Lower lobe of right lung (tissue), 2 donors: Measurements from ENCODE around the gene BPGM. TPM values are rescaled to one million over a fixed set of nuclear protein-coding genes. Genes with fewer than 3 reads are reported as not detected.

Experiments used
- ATAC-seq, 2 donors: fragments of 200-7000 bp; cut with Tn5 transposase; one replicate each; pipeline ENCODE4 v1.9.1; 2020 to 2022; ENCODE audit warnings: mild to moderate bottlenecking in 2 of 2, moderate library complexity in 2 of 2
- DNase-seq: peaks from one replicate; pipeline ENCODE4 v3.0.0-alpha.2; 2020
- H3K27ac ChIP-seq: fragments of 200-600 bp; one replicate; pipeline ENCODE4 v1.8.0; 2022
- H3K27me3 ChIP-seq: fragments of 200-600 bp; one replicate; pipeline ENCODE4 v1.8.0; 2022; ENCODE audit warnings: low read depth
- H3K36me3 ChIP-seq: fragments of 200-600 bp; one replicate; pipeline ENCODE4 v1.8.0; 2022; ENCODE audit warnings: mild to moderate bottlenecking
- H3K4me1 ChIP-seq: fragments of 200-600 bp; one replicate; pipeline ENCODE4 v1.8.0; 2022
- H3K4me3 ChIP-seq: fragments of 200-600 bp; one replicate; pipeline ENCODE4 v1.8.0; 2022; ENCODE audit warnings: mild to moderate bottlenecking
- H3K9me3 ChIP-seq: fragments of 200-600 bp; one replicate; pipeline ENCODE4 v1.8.0; 2022
- CTCF ChIP-seq: fragments of 200-600 bp; IDR thresholded peaks from one replicate; pipeline ENCODE4 v1.8.0; 2022; ENCODE audit warnings: antibody characterized with exemption, mild to moderate bottlenecking
- intact Hi-C: fragments of 100-400 bp; cut with DNase I; formaldehyde crosslinking; loops from one replicate; pipeline ENCODE4 v1.11.0; 2022
- total RNA-seq: library from RNA; stranded (reverse); fragmentation: NEBNext Ultra II Directional; extraction: Animal tissue kit (Norgen Biotek cat#: 25700); gene quantifications from one replicate; pipeline ENCODE4 v1.2.1, GENCODE V29; 2021
- donor health status: DM: no; HTN: yes; CAD: no; lungs with severe emphysema.

BPGM gene
- total RNA-seq, 1 donor from 2014 or later: 16.9 TPM

- no peaks in the 10 kb centered on the region for H3K27me3 ChIP-seq
- no peaks in the 10 kb centered on the region for H3K4me1 ChIP-seq
- H3K36me3 ChIP-seq: no peaks in the 10 kb centered on the region
- no peak for TF ChIP-seq CTCF
- ATAC-seq (no peak), DNase-seq (no peak)
- intact Hi-C loops: loop anchor here (10.0 kb wide), 1 partner anchor 49 kb away; no protein-coding TSS in a partner anchor
- H3K27ac ChIP-seq: no peak overlapping the region
- H3K4me3 ChIP-seq: no peak overlapping the region
- H3K9me3 ChIP-seq: no peaks in the 10 kb centered on the region
These were observed 49.6 kb downstream of the BPGM start for GRCh38 chr7:134696261-134696660.

GRCh38 chr7:134697205-134697886 is 50.7 kb downstream of the BPGM start:
- ATAC-seq: no peak
- no peak overlapping the region for H3K4me3 ChIP-seq
- TF ChIP-seq CTCF: no peak
- no peaks in the 10 kb centered on the region for H3K27me3 ChIP-seq
- H3K27ac ChIP-seq: no peak overlapping the region
- DNase-seq: no peak
- intact Hi-C loops: loop anchor here (10.0 kb wide), 1 partner anchor 47 kb away; no protein-coding TSS in a partner anchor
- H3K9me3 ChIP-seq: no peaks in the 10 kb centered on the region
- no peaks in the 10 kb centered on the region for H3K36me3 ChIP-seq
- no peaks in the 10 kb centered on the region for H3K4me1 ChIP-seq

- intact Hi-C loops: loop anchor here (10.0 kb wide), 1 partner anchor 46 kb away; no protein-coding TSS in a partner anchor
- no peaks in the 10 kb centered on the region for H3K27me3 ChIP-seq
- H3K27ac ChIP-seq: no peak overlapping the region
- H3K9me3 ChIP-seq: no peaks in the 10 kb centered on the region
- no peak for TF ChIP-seq CTCF
- H3K4me1 ChIP-seq: peaks cover 8% of the 10 kb centered on the region
- H3K4me3 ChIP-seq: no peak overlapping the region
- DNase-seq: no peak
- ATAC-seq: no peak
- no peaks in the 10 kb centered on the region for H3K36me3 ChIP-seq
These were observed 51.8 kb downstream of the BPGM start for GRCh38 chr7:134698481-134698880.

- DNase-seq: no peak
- peaks cover 10% of the 10 kb centered on the region for H3K4me1 ChIP-seq
- no peak for TF ChIP-seq CTCF
These were observed 52.6 kb downstream of the BPGM start for GRCh38 chr7:134699021-134699818.

GRCh38 chr7:134699899-134700298 is 53.2 kb downstream of the BPGM start:
- no peak for DNase-seq
- no peak for TF ChIP-seq CTCF
- ATAC-seq: no peak
- Histone ChIP-seq H3K9me3 (no peaks in the 10 kb centered on the region), H3K4me3 (no peak overlapping the region), H3K27me3 (no peaks in the 10 kb centered on the region), H3K4me1 (peaks cover 10% of the 10 kb centered on the region), H3K36me3 (no peaks in the 10 kb centered on the region), H3K27ac (no peak overlapping the region)
- intact Hi-C loops: loop anchor here (10.0 kb wide), 1 partner anchor 45 kb away; no protein-coding TSS in a partner anchor

More at GRCh38 chr7:134699021-134699818, 52.6 kb downstream of the BPGM start:
- Histone ChIP-seq H3K36me3 (no peaks in the 10 kb centered on the region), H3K9me3 (no peaks in the 10 kb centered on the region), H3K4me3 (no peak overlapping the region), H3K27me3 (no peaks in the 10 kb centered on the region), H3K27ac (no peak overlapping the region)
- ATAC-seq: no peak
- intact Hi-C loops: loop anchor here (10.0 kb wide), 1 partner anchor 46 kb away; no protein-coding TSS in a partner anchor
